H1 (cell line): ENCODE measurements around the gene DVL1. TPM values are rescaled to one million over a fixed set of nuclear protein-coding genes. Genes with fewer than 3 reads are reported as not detected.

Experiments used
- BACH1 ChIP-seq: IDR thresholded peaks from 2 replicates; pipeline ENCODE4 v1.6.1; 2012; ENCODE audit warnings: low read length, improper control_type of control experiment
- CEBPB ChIP-seq: IDR thresholded peaks from 2 replicates; pipeline ENCODE4 v1.6.1; 2012; ENCODE audit warnings: low read depth, low read length
- CREB1 ChIP-seq: IDR thresholded peaks from 2 replicates; pipeline ENCODE4 v1.6.1; 2012; ENCODE audit warnings: inconsistent platforms
- EGR1 ChIP-seq: IDR thresholded peaks from 2 replicates; pipeline ENCODE4 v1.6.1; 2011; ENCODE audit warnings: low read depth, low read length, borderline replicate concordance
- JUND ChIP-seq: IDR thresholded peaks from 2 replicates; pipeline ENCODE4 v1.6.1; 2011; ENCODE audit warnings: mild to moderate bottlenecking, improper control_type of control experiment, low read length
- KDM4A ChIP-seq: IDR thresholded peaks from one replicate; pipeline ENCODE4 v1.7.1; 2012; ENCODE audit warnings: low read depth, mild to moderate bottlenecking, moderate library complexity, low read length, inconsistent platforms; ENCODE audit not compliant: severe bottlenecking
- NANOG ChIP-seq: IDR thresholded peaks from 2 replicates; pipeline ENCODE4 v1.6.1; 2011; ENCODE audit warnings: low read length, low read depth, mild to moderate bottlenecking, inconsistent platforms; ENCODE audit not compliant: insufficient read depth, poor library complexity, severe bottlenecking
- SAP30 ChIP-seq: fragments of 300-600 bp; sonication (generic); IDR thresholded peaks from 2 replicates; pipeline ENCODE4 v1.7.1; 2012; ENCODE audit warnings: low read length, moderate library complexity, mild to moderate bottlenecking, inconsistent platforms; ENCODE audit not compliant: insufficient read depth, insufficient replicate concordance
- SIRT6 ChIP-seq: IDR thresholded peaks from one replicate; pipeline ENCODE4 v1.7.1; 2012; ENCODE audit warnings: low read length, inconsistent platforms
- SP2 ChIP-seq: IDR thresholded peaks from 2 replicates; pipeline ENCODE4 v1.6.1; 2012; ENCODE audit warnings: mild to moderate bottlenecking, low read length, inconsistent platforms
- polyA plus RNA-seq, 7 experiments: library from polyadenylated mRNA; depleted of rRNA in 3 of 7; stranded (reverse) in 5 of 7; unstranded in 2 of 7; fragments of >200 nt in 5 of 7; fragments of 200-250 nt in 2 of 7; gene quantifications; 1 replicate in 5 of 7; 2 replicates in 1 of 7; 4 replicates in 1 of 7; pipeline versions ENCODE4 v1.2.1 to v1.2.3, GENCODE V29; 2011 to 2013; ENCODE audit warnings: missing spikeins in 2 of 7, mixed read lengths in 2 of 7
- total RNA-seq: library from RNA; stranded (reverse); fragmentation: NEBNext Ultra II Directional; extraction: Animal tissue kit (Norgen Biotek cat#: 25700); gene quantifications from 2 replicates; pipeline ENCODE4 v1.2.1, GENCODE V29; 2021
- TF ChIP-seq, protein P1 (sequence below): fragments of 300-600 bp; sonication (generic); IDR thresholded peaks from 2 replicates; pipeline ENCODE4 v1.7.1; 2012; ENCODE audit warnings: low read length, moderate library complexity, mild to moderate bottlenecking, inconsistent platforms; ENCODE audit not compliant: insufficient replicate concordance
- TF ChIP-seq, protein P2 (sequence below): IDR thresholded peaks from 2 replicates; pipeline ENCODE4 v1.6.1; 2011; ENCODE audit warnings: low read depth, mild to moderate bottlenecking, low read length; ENCODE audit not compliant: insufficient read depth

DVL1 gene
- total and polyA plus RNA-seq, 2 of the 8 experiments (the other 6 are each of a cell fraction or from before 2014, with no cell fraction given), result 39.4 to 58.9 TPM

DNA sequence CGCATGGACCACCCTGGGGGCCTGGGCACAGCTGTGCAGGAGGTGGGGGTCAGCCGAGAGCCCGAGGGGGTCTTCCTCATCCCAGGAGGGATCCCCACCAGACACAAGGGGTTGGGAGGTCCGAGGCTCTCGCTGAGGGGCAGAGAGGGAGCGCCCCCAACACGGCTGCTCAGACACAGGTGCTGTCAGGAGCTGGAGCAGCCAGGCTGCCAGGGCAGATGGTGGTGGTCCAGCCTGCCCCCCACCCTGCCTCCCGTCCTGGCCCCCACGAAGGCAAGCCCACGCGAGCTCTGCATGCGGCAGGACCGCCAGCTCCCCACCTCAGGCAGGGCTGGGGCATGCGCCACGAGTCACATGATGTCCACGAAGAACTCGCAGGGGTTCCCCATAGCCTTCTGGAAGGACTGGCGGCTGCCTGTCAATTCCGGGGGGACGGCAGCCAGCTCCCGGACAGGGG lies 13.4 kb downstream of the DVL1 start (continued):
- TF ChIP-seq, protein P1, sequence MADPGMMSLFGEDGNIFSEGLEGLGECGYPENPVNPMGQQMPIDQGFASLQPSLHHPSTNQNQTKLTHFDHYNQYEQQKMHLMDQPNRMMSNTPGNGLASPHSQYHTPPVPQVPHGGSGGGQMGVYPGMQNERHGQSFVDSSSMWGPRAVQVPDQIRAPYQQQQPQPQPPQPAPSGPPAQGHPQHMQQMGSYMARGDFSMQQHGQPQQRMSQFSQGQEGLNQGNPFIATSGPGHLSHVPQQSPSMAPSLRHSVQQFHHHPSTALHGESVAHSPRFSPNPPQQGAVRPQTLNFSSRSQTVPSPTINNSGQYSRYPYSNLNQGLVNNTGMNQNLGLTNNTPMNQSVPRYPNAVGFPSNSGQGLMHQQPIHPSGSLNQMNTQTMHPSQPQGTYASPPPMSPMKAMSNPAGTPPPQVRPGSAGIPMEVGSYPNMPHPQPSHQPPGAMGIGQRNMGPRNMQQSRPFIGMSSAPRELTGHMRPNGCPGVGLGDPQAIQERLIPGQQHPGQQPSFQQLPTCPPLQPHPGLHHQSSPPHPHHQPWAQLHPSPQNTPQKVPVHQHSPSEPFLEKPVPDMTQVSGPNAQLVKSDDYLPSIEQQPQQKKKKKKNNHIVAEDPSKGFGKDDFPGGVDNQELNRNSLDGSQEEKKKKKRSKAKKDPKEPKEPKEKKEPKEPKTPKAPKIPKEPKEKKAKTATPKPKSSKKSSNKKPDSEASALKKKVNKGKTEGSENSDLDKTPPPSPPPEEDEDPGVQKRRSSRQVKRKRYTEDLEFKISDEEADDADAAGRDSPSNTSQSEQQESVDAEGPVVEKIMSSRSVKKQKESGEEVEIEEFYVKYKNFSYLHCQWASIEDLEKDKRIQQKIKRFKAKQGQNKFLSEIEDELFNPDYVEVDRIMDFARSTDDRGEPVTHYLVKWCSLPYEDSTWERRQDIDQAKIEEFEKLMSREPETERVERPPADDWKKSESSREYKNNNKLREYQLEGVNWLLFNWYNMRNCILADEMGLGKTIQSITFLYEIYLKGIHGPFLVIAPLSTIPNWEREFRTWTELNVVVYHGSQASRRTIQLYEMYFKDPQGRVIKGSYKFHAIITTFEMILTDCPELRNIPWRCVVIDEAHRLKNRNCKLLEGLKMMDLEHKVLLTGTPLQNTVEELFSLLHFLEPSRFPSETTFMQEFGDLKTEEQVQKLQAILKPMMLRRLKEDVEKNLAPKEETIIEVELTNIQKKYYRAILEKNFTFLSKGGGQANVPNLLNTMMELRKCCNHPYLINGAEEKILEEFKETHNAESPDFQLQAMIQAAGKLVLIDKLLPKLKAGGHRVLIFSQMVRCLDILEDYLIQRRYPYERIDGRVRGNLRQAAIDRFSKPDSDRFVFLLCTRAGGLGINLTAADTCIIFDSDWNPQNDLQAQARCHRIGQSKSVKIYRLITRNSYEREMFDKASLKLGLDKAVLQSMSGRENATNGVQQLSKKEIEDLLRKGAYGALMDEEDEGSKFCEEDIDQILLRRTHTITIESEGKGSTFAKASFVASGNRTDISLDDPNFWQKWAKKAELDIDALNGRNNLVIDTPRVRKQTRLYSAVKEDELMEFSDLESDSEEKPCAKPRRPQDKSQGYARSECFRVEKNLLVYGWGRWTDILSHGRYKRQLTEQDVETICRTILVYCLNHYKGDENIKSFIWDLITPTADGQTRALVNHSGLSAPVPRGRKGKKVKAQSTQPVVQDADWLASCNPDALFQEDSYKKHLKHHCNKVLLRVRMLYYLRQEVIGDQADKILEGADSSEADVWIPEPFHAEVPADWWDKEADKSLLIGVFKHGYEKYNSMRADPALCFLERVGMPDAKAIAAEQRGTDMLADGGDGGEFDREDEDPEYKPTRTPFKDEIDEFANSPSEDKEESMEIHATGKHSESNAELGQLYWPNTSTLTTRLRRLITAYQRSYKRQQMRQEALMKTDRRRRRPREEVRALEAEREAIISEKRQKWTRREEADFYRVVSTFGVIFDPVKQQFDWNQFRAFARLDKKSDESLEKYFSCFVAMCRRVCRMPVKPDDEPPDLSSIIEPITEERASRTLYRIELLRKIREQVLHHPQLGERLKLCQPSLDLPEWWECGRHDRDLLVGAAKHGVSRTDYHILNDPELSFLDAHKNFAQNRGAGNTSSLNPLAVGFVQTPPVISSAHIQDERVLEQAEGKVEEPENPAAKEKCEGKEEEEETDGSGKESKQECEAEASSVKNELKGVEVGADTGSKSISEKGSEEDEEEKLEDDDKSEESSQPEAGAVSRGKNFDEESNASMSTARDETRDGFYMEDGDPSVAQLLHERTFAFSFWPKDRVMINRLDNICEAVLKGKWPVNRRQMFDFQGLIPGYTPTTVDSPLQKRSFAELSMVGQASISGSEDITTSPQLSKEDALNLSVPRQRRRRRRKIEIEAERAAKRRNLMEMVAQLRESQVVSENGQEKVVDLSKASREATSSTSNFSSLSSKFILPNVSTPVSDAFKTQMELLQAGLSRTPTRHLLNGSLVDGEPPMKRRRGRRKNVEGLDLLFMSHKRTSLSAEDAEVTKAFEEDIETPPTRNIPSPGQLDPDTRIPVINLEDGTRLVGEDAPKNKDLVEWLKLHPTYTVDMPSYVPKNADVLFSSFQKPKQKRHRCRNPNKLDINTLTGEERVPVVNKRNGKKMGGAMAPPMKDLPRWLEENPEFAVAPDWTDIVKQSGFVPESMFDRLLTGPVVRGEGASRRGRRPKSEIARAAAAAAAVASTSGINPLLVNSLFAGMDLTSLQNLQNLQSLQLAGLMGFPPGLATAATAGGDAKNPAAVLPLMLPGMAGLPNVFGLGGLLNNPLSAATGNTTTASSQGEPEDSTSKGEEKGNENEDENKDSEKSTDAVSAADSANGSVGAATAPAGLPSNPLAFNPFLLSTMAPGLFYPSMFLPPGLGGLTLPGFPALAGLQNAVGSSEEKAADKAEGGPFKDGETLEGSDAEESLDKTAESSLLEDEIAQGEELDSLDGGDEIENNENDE, result no peak
- no peak for TF ChIP-seq JUND
- no peak for TF ChIP-seq SIRT6
- no peak for TF ChIP-seq CREB1
- TF ChIP-seq SP2, result no peak
- TF ChIP-seq SAP30, result no peak
- TF ChIP-seq, protein P2, sequence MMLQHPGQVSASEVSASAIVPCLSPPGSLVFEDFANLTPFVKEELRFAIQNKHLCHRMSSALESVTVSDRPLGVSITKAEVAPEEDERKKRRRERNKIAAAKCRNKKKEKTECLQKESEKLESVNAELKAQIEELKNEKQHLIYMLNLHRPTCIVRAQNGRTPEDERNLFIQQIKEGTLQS, result no peak
- no peak for TF ChIP-seq KDM4A
- no peak for TF ChIP-seq EGR1
- no peak for TF ChIP-seq CEBPB
- TF ChIP-seq NANOG, result no peak
- no peak for TF ChIP-seq BACH1
